AG04450 (cell line): ENCODE results near the gene RAB7B. TPM values are rescaled to one million over a fixed set of nuclear protein-coding genes. Genes with fewer than 3 reads are reported as not detected.
A peak's percentile ranks its signal among the peaks of the same experiment; 100 is the strongest.

ENCODE experiments used
- CTCF ChIA-PET: fragments of 300-600, 350-600 bp; formaldehyde crosslinking; extraction: SDS; loops from one replicate; lab custom pipeline; 2022; ENCODE audit warnings: antibody characterized with exemption, inconsistent platforms; lab: Charles Lee
- POLR2A ChIA-PET: fragments of 350-600 bp; formaldehyde crosslinking; extraction: SDS; loops from one replicate; lab custom pipeline; 2021; ENCODE audit warnings: antibody characterized with exemption, inconsistent platforms; lab: Yijun Ruan, JAX
- DNase-seq: peaks from one replicate; pipeline ENCODE4 v3.0.0-alpha.2; 2011; ENCODE audit warnings: low read depth, low spot score
- H3K27ac ChIP-seq: one replicate; pipeline ENCODE4 v1.5.1; 2012; ENCODE audit warnings: low read depth, low read length, control low read depth
- H3K27me3 ChIP-seq: one replicate; pipeline ENCODE4 v1.6.0; 2012; ENCODE audit warnings: low read length; ENCODE audit not compliant: control insufficient read depth, insufficient read depth
- H3K4me3 ChIP-seq: 2 replicates; pipeline ENCODE4 v1.5.1; 2011; ENCODE audit warnings: mild to moderate bottlenecking, low read depth, low read length, control low read depth
- H3K9me3 ChIP-seq: 2 replicates; pipeline ENCODE4 v1.5.1; 2012; ENCODE audit warnings: low read length; ENCODE audit not compliant: control insufficient read depth, insufficient read depth
- CTCF ChIP-seq: IDR thresholded peaks from 2 replicates; pipeline ENCODE4 v1.5.1; 2011; ENCODE audit warnings: low read depth, low read length, control low read depth, inconsistent platforms
- polyA plus RNA-seq: library from polyadenylated mRNA; depleted of rRNA; stranded (reverse); fragments of >200 nt; gene quantifications from 2 replicates; pipeline ENCODE4 v1.2.3, GENCODE V29; 2011

Gene RAB7B
- polyA plus RNA-seq, 1 experiment: 17.5 TPM

- Histone ChIP-seq H3K27ac (no peak within 1 kb of the TSS), H3K4me3 (no peak within 1 kb of the TSS), H3K27me3 (peaks cover 51% of the 10 kb centered on the region), H3K9me3 (no peaks in the 10 kb centered on the region)
- TF ChIP-seq CTCF: no peak
- POLR2A ChIA-PET: no interaction called here
- CTCF ChIA-PET: interaction anchor here (1.5 to 3.6 kb wide), 2 partner anchors 34 to 285 kb away, joined by 4 to 22 read pairs; no protein-coding TSS in a partner anchor
- DNase-seq: no peak
Measured at GRCh38 chr1:205943245-205943644, 60.0 kb downstream of the RAB7B start, which contains the start of gene SLC26A9. TSS of gene SLC26A9 (minus strand) at chr1:205943456. CDS start at chr1:205935820, 7,636 bp downstream.

- H3K9me3 ChIP-seq: no peaks in the 10 kb centered on the region
- no peak overlapping the region for H3K4me3 ChIP-seq
- POLR2A ChIA-PET: no interaction called here
Measured at GRCh38 chr1:205942631-205943159, 60.5 kb downstream of the RAB7B start.

GRCh38 chr1:205940710-205941109 is 62.5 kb downstream of the RAB7B start:
- Histone ChIP-seq H3K9me3 (no peaks in the 10 kb centered on the region), H3K4me3 (no peak overlapping the region), H3K27ac (no peak overlapping the region), H3K27me3 (peaks cover 35% of the 10 kb centered on the region)
- ChIA-PET CTCF (interaction anchor here (0.6 to 1.2 kb wide), 2 partner anchors 36 to 283 kb away, joined by 3 to 4 read pairs; no protein-coding TSS in a partner anchor), POLR2A (no interaction called here)
- TF ChIP-seq CTCF: no peak
- no peak for DNase-seq

More at GRCh38 chr1:205942631-205943159, 60.5 kb downstream of the RAB7B start:
- Histone ChIP-seq H3K27ac (no peak overlapping the region), H3K27me3 (peaks cover 51% of the 10 kb centered on the region)
- CTCF ChIA-PET: interaction anchor here (1.5 to 3.6 kb wide), 2 partner anchors 34 to 284 kb away, joined by 4 to 22 read pairs; no protein-coding TSS in a partner anchor
- no peak for DNase-seq
- TF ChIP-seq CTCF: no peak

- peaks cover 29% of the 10 kb centered on the region for H3K27me3 ChIP-seq
- TF ChIP-seq CTCF: peak; percentile 24; the same call in 1 of the 2 replicates
- no peak for DNase-seq
- no peaks in the 10 kb centered on the region for H3K9me3 ChIP-seq
- no peak overlapping the region for H3K27ac ChIP-seq
- POLR2A ChIA-PET: no interaction called here
- no peak overlapping the region for H3K4me3 ChIP-seq
- CTCF ChIA-PET: interaction anchor here (1.2 kb wide), 1 partner anchor 37 kb away, joined by 4 read pairs; no protein-coding TSS in a partner anchor
Measured at GRCh38 chr1:205939690-205940330, 63.4 kb downstream of the RAB7B start.

GRCh38 chr1:205938682-205939081 is 64.5 kb downstream of the RAB7B start:
- POLR2A ChIA-PET: no interaction called here
- no peak for DNase-seq

More at GRCh38 chr1:205938682-205939081, 64.5 kb downstream of the RAB7B start:
- Histone ChIP-seq H3K27ac (no peak overlapping the region), H3K9me3 (no peaks in the 10 kb centered on the region), H3K4me3 (no peak overlapping the region), H3K27me3 (peaks cover 20% of the 10 kb centered on the region)
- no peak for TF ChIP-seq CTCF
- CTCF ChIA-PET: no interaction called here
